Measurements from ENCODE around the gene LRP3.

DNA sequence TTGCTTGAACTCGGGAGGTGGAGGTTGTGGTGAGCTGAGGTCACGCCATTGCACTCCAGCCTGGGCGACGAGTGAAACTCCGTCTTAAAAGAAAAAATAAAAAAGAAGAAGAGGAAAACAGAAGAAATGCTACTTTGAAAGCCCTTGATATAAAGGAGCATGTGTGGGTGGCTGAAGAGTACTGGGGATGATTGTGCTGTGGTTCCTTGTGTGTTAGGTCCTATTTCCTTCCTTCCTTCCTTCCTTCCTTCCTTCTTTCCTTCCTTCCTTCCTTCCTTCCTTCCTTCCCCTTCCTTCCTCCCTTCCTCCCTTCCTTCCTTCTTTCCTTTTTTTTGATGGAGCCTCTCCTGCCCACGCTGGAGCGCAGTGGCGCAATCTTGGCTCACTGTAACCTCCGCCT lies 47.9 kb upstream of the LRP3 start:
- TF ChIP-seq, protein P1, sequence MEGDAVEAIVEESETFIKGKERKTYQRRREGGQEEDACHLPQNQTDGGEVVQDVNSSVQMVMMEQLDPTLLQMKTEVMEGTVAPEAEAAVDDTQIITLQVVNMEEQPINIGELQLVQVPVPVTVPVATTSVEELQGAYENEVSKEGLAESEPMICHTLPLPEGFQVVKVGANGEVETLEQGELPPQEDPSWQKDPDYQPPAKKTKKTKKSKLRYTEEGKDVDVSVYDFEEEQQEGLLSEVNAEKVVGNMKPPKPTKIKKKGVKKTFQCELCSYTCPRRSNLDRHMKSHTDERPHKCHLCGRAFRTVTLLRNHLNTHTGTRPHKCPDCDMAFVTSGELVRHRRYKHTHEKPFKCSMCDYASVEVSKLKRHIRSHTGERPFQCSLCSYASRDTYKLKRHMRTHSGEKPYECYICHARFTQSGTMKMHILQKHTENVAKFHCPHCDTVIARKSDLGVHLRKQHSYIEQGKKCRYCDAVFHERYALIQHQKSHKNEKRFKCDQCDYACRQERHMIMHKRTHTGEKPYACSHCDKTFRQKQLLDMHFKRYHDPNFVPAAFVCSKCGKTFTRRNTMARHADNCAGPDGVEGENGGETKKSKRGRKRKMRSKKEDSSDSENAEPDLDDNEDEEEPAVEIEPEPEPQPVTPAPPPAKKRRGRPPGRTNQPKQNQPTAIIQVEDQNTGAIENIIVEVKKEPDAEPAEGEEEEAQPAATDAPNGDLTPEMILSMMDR (IDR thresholded peaks at IDR 0.05; ENCODE audit: insufficient read depth, low read length), result no peak
- no peak for TF ChIP-seq POLR2AphosphoS5 (IDR thresholded peaks at IDR 0.05; ENCODE audit: low read depth)
- no peak for TF ChIP-seq GABPA (IDR thresholded peaks at IDR 0.05; ENCODE audit: low read depth)
- TF ChIP-seq, protein P2, sequence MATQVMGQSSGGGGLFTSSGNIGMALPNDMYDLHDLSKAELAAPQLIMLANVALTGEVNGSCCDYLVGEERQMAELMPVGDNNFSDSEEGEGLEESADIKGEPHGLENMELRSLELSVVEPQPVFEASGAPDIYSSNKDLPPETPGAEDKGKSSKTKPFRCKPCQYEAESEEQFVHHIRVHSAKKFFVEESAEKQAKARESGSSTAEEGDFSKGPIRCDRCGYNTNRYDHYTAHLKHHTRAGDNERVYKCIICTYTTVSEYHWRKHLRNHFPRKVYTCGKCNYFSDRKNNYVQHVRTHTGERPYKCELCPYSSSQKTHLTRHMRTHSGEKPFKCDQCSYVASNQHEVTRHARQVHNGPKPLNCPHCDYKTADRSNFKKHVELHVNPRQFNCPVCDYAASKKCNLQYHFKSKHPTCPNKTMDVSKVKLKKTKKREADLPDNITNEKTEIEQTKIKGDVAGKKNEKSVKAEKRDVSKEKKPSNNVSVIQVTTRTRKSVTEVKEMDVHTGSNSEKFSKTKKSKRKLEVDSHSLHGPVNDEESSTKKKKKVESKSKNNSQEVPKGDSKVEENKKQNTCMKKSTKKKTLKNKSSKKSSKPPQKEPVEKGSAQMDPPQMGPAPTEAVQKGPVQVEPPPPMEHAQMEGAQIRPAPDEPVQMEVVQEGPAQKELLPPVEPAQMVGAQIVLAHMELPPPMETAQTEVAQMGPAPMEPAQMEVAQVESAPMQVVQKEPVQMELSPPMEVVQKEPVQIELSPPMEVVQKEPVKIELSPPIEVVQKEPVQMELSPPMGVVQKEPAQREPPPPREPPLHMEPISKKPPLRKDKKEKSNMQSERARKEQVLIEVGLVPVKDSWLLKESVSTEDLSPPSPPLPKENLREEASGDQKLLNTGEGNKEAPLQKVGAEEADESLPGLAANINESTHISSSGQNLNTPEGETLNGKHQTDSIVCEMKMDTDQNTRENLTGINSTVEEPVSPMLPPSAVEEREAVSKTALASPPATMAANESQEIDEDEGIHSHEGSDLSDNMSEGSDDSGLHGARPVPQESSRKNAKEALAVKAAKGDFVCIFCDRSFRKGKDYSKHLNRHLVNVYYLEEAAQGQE (IDR thresholded peaks at IDR 0.05; ENCODE audit: insufficient replicate concordance, low read depth), result no peak
- TF ChIP-seq SPI1 (IDR thresholded peaks at IDR 0.05; ENCODE audit: borderline replicate concordance, low read depth), result no peak

Data from HL-60 (cell line).